H1 (cell line): ENCODE results near the gene CDPF1. TPM values are rescaled to one million over a fixed set of nuclear protein-coding genes. Genes with fewer than 3 reads are reported as not detected.

Source experiments
- CTCF ChIA-PET: fragments of 300-600 bp; sonication (Branson Sonifier 250); formaldehyde crosslinking; loops from one replicate; lab custom pipeline; 2021; ENCODE audit not compliant: partially characterized antibody; lab: Charles Lee
- POLR2A ChIA-PET: fragments of 300-600 bp; sonication (Branson Sonifier 250); formaldehyde crosslinking; loops from one replicate; lab custom pipeline; 2021; ENCODE audit warnings: inconsistent platforms; ENCODE audit not compliant: partially characterized antibody; lab: Charles Lee
- DNase-seq, 2 experiments: peaks; one replicate each; pipeline versions ENCODE4 v3.0.0 to v3.0.0-alpha.2; 2010 to 2022; ENCODE audit warnings: low spot score in 2 of 2, low read depth in 1 of 2, mixed read lengths in 1 of 2
- FAIRE-seq: peaks from 2 replicates; lab custom pipeline; 2011; peaks lifted over from hg19 to GRCh38; lab: Jason Lieb, UNC
- H2AFZ ChIP-seq: 2 replicates; pipeline ENCODE4 v1.8.1; 2012; ENCODE audit warnings: low read length, inconsistent platforms
- H2AK5ac ChIP-seq: 2 replicates; pipeline ENCODE4 v1.6.1; 2013; ENCODE audit warnings: low read depth, low read length
- H2BK120ac ChIP-seq: replicated peaks from 2 replicates; pipeline ENCODE3; 2013; ENCODE audit warnings: low read depth, low read length, inconsistent platforms
- H2BK12ac ChIP-seq: 2 replicates; pipeline ENCODE4 v1.6.1; 2013; ENCODE audit warnings: low read depth, low read length
- H2BK15ac ChIP-seq: 2 replicates; pipeline ENCODE4 v1.6.1; 2013; ENCODE audit warnings: low read length
- H2BK20ac ChIP-seq: 2 replicates; pipeline ENCODE4 v1.6.1; 2013; ENCODE audit warnings: low read length
- H2BK5ac ChIP-seq: 2 replicates; pipeline ENCODE4 v1.6.1; 2013; ENCODE audit warnings: low read depth, low read length
- H3K14ac ChIP-seq: 2 replicates; pipeline ENCODE4 v1.6.1; 2013; ENCODE audit warnings: inconsistent platforms; ENCODE audit not compliant: insufficient read length
- H3K18ac ChIP-seq: 2 replicates; pipeline ENCODE4 v1.6.1; 2013; ENCODE audit warnings: low read length; ENCODE audit errors: extremely low read depth
- H3K23ac ChIP-seq: 2 replicates; pipeline ENCODE4 v1.6.1; 2013; ENCODE audit warnings: inconsistent platforms; ENCODE audit not compliant: insufficient read length
- H3K23me2 ChIP-seq: 2 replicates; pipeline ENCODE4 v1.6.1; 2013; ENCODE audit warnings: low read depth, low read length
- H3K27ac ChIP-seq: 2 replicates; pipeline ENCODE4 v1.6.1; 2011; ENCODE audit warnings: low read depth, low read length, inconsistent platforms
- H3K27me3 ChIP-seq, 4 experiments: replicated peaks in 1 of 4; 1 replicate in 1 of 4; 2 replicates in 3 of 4; pipeline versions ENCODE4 v1.6.1 to v1.8.1; 2011 to 2013; ENCODE audit warnings: low read length in 3 of 4, mild to moderate bottlenecking in 3 of 4, inconsistent platforms in 2 of 4, mixed read lengths in 2 of 4, moderate library complexity in 1 of 4; ENCODE audit not compliant: control insufficient read depth in 3 of 4, insufficient read depth in 3 of 4; ENCODE audit errors: extremely low read depth in 1 of 4
- H3K36me3 ChIP-seq, 4 experiments: 2 replicates each; pipeline versions ENCODE4 v1.6.1 to v1.8.1; 2011 to 2013; ENCODE audit warnings: mild to moderate bottlenecking in 4 of 4, low read length in 3 of 4, moderate library complexity in 2 of 4, control low read depth in 1 of 4, inconsistent platforms in 1 of 4; ENCODE audit not compliant: insufficient read depth in 4 of 4, control insufficient read depth in 2 of 4
- H3K4ac ChIP-seq: replicated peaks from 2 replicates; pipeline ENCODE3; 2013; ENCODE audit warnings: low read length, low read depth, mixed read lengths, inconsistent platforms; ENCODE audit not compliant: insufficient read length
- H3K4me1 ChIP-seq, 4 experiments: replicated peaks in 1 of 4; 1 replicate in 1 of 4; 2 replicates in 3 of 4; pipeline versions ENCODE4 v1.6.1 to v1.8.1; 2011 to 2013; ENCODE audit warnings: low read length in 3 of 4, inconsistent platforms in 2 of 4, mixed read lengths in 1 of 4; ENCODE audit not compliant: insufficient read depth in 4 of 4, control insufficient read depth in 3 of 4
- H3K4me2 ChIP-seq, 2 experiments: 2 replicates each; pipeline versions ENCODE4 v1.6.1 to v1.8.1; 2011 to 2013; ENCODE audit warnings: low read depth in 2 of 2, low read length in 2 of 2, control low read depth in 1 of 2, inconsistent platforms in 1 of 2, mild to moderate bottlenecking in 1 of 2; ENCODE audit not compliant: insufficient read depth in 1 of 2
- H3K4me3 ChIP-seq, 4 experiments: fragments of 200-600, 300-600 bp in 1 of 4; sonication (generic), shearing (Covaris generic), sonication (Bioruptor Twin) in 1 of 4; 2 replicates each; pipeline versions ENCODE4 v1.5.1 to v1.8.1; 2011 to 2016; ENCODE audit warnings: low read length in 4 of 4, low read depth in 3 of 4, control low read depth in 2 of 4, inconsistent platforms in 2 of 4, mild to moderate bottlenecking in 2 of 4, mixed read lengths in 1 of 4, moderate library complexity in 1 of 4; ENCODE audit not compliant: insufficient read depth in 2 of 4; ENCODE audit errors: extremely low read depth in 1 of 4
- H3K56ac ChIP-seq: replicated peaks from 2 replicates; pipeline ENCODE3; 2013; ENCODE audit warnings: low read depth, mild to moderate bottlenecking, mixed read lengths, low read length, inconsistent platforms; ENCODE audit not compliant: insufficient read length
- H3K79me1 ChIP-seq: 2 replicates; pipeline ENCODE4 v1.6.1; 2013; ENCODE audit warnings: low read depth, low read length, control low read depth
- H3K79me2 ChIP-seq, 2 experiments: 2 replicates each; pipeline versions ENCODE4 v1.6.1 to v1.8.1; 2012 to 2013; ENCODE audit warnings: low read length in 2 of 2, mild to moderate bottlenecking in 2 of 2, inconsistent platforms in 1 of 2; ENCODE audit not compliant: insufficient read depth in 2 of 2, control insufficient read depth in 1 of 2
- H3K9ac ChIP-seq, 4 experiments: replicated peaks in 1 of 4; 1 replicate in 1 of 4; 2 replicates in 3 of 4; pipeline versions ENCODE4 v1.6.1 to v1.8.1; 2011 to 2013; ENCODE audit warnings: low read depth in 3 of 4, low read length in 3 of 4, control low read depth in 2 of 4, mild to moderate bottlenecking in 2 of 4, moderate library complexity in 2 of 4, inconsistent platforms in 1 of 4; ENCODE audit errors: extremely low read depth in 1 of 4
- H3K9me3 ChIP-seq, 2 experiments: 2 replicates each; pipeline versions ENCODE4 v1.6.1 to v1.8.1; 2012 to 2013; ENCODE audit warnings: mild to moderate bottlenecking in 2 of 2, moderate library complexity in 2 of 2, control low read depth in 1 of 2, inconsistent platforms in 1 of 2, low read depth in 1 of 2, low read length in 1 of 2, mixed read lengths in 1 of 2; ENCODE audit not compliant: insufficient read depth in 2 of 2
- H4K20me1 ChIP-seq, 2 experiments: replicated peaks in 1 of 2; 2 replicates each; pipeline versions ENCODE3 to v1.8.1; 2011 to 2013; ENCODE audit warnings: inconsistent platforms in 2 of 2, low read length in 2 of 2, mild to moderate bottlenecking in 1 of 2; ENCODE audit not compliant: insufficient read depth in 2 of 2, control insufficient read depth in 1 of 2
- H4K5ac ChIP-seq: 2 replicates; pipeline ENCODE4 v1.6.1; 2013; ENCODE audit warnings: low read length, low read depth, mixed read lengths, inconsistent platforms; ENCODE audit not compliant: insufficient read length
- H4K8ac ChIP-seq: 2 replicates; pipeline ENCODE4 v1.8.0; 2013; ENCODE audit warnings: mild to moderate bottlenecking, moderate library complexity, low read length, inconsistent platforms; ENCODE audit not compliant: insufficient read depth; ENCODE audit errors: extremely low read depth
- H4K91ac ChIP-seq: replicated peaks from 2 replicates; pipeline ENCODE3; 2013; ENCODE audit warnings: low read length, mixed read lengths, inconsistent platforms; ENCODE audit not compliant: insufficient read length
- BCL11A ChIP-seq, 2 experiments: IDR thresholded peaks; one replicate each; pipeline ENCODE4 v1.6.1; 2011; ENCODE audit warnings: low read depth in 2 of 2, low read length in 2 of 2, mild to moderate bottlenecking in 2 of 2
- CBX5 ChIP-seq: fragments of 300-800, 300-1000 bp; sonication (generic); IDR thresholded peaks from 2 replicates; pipeline ENCODE4 v1.7.1; 2016; ENCODE audit warnings: antibody characterized with exemption, low read length, low read depth
- EZH2 ChIP-seq: fragments of 200-600 bp; sonication (generic); IDR thresholded peaks from 2 replicates; pipeline ENCODE4 v1.7.1; 2012; ENCODE audit warnings: low read depth, mild to moderate bottlenecking, moderate library complexity, low read length, inconsistent platforms; ENCODE audit not compliant: severe bottlenecking
- JUN ChIP-seq: IDR thresholded peaks from 2 replicates; pipeline ENCODE4 v1.6.1; 2011; ENCODE audit warnings: low read depth, mild to moderate bottlenecking, improper control_type of control experiment, low read length
- KDM4A ChIP-seq: IDR thresholded peaks from one replicate; pipeline ENCODE4 v1.7.1; 2012; ENCODE audit warnings: low read depth, mild to moderate bottlenecking, moderate library complexity, low read length, inconsistent platforms; ENCODE audit not compliant: severe bottlenecking
- KDM5A ChIP-seq: fragments of 200-600 bp; IDR thresholded peaks from 2 replicates; pipeline ENCODE4 v1.7.1; 2012; ENCODE audit warnings: mild to moderate bottlenecking, low read length, inconsistent platforms, mixed read lengths
- RAD21 ChIP-seq, 2 experiments: IDR thresholded peaks in 1 of 2; conservative IDR thresholded peaks in 1 of 2; 2 replicates each; pipeline ENCODE4 v1.6.1; 2011; ENCODE audit warnings: low read depth in 2 of 2, low read length in 2 of 2, improper control_type of control experiment in 1 of 2, inconsistent platforms in 1 of 2, mild to moderate bottlenecking in 1 of 2, moderate library complexity in 1 of 2
- SIRT6 ChIP-seq: IDR thresholded peaks from one replicate; pipeline ENCODE4 v1.7.1; 2012; ENCODE audit warnings: low read length, inconsistent platforms
- USF2 ChIP-seq: IDR thresholded peaks from 2 replicates; pipeline ENCODE4 v1.6.1; 2011; ENCODE audit warnings: low read length, improper control_type of control experiment
- WGBS, 2 experiments: shearing (Covaris generic) in 1 of 2; methylation state at CpG; one replicate each; pipeline versions ENCODE4 v1.1.6 to v1.1.7; 2013 to 2015; ENCODE audit warnings: low lambda C conversion rate in 2 of 2, mixed read lengths in 2 of 2, inconsistent platforms in 1 of 2, low coverage in 1 of 2, missing lambda C conversion rate in 1 of 2; ENCODE audit not compliant: insufficient replicate concordance in 2 of 2, insufficient coverage in 1 of 2, insufficient read length in 1 of 2; ENCODE audit errors: extremely low coverage in 1 of 2, missing lambda C conversion rate in 1 of 2; 5-methylcytosine and 5-hydroxymethylcytosine counted together
- polyA plus RNA-seq, 7 experiments: library from polyadenylated mRNA; depleted of rRNA in 3 of 7; stranded (reverse) in 5 of 7; unstranded in 2 of 7; fragments of >200 nt in 5 of 7; fragments of 200-250 nt in 2 of 7; gene quantifications; 1 replicate in 5 of 7; 2 replicates in 1 of 7; 4 replicates in 1 of 7; pipeline versions ENCODE4 v1.2.1 to v1.2.3, GENCODE V29; 2011 to 2013; ENCODE audit warnings: missing spikeins in 2 of 7, mixed read lengths in 2 of 7
- total RNA-seq: library from RNA; stranded (reverse); fragmentation: NEBNext Ultra II Directional; extraction: Animal tissue kit (Norgen Biotek cat#: 25700); gene quantifications from 2 replicates; pipeline ENCODE4 v1.2.1, GENCODE V29; 2021

Gene CDPF1
- total and polyA plus RNA-seq, 2 of the 8 experiments (the other 6 are each of a cell fraction or from before 2014, with no cell fraction given) = 9.7 to 13.7 TPM

GRCh38 chr22:46219636-46220035 is 30.5 kb downstream of the CDPF1 start:
- FAIRE-seq = no peak
- no peaks in the 10 kb centered on the region for H3K79me2 ChIP-seq
- no peak overlapping the region for H3K9ac ChIP-seq
- POLR2A ChIA-PET = no interaction called here
- no peak overlapping the region for H3K14ac ChIP-seq
- H2BK15ac ChIP-seq = no peak overlapping the region
- no peaks in the 10 kb centered on the region; the same call in 1 of the 2 replicates for H3K79me1 ChIP-seq
- no peak overlapping the region for H2AFZ ChIP-seq
- H3K18ac ChIP-seq = no peak overlapping the region
- no peaks in the 10 kb centered on the region for H3K9me3 ChIP-seq
- H3K4me2 ChIP-seq = no peak overlapping the region
- H2BK20ac ChIP-seq = no peak overlapping the region
- no peak overlapping the region for H4K5ac ChIP-seq
- H3K27me3 ChIP-seq = no peaks in the 10 kb centered on the region
- H3K27ac ChIP-seq = no peak overlapping the region
- no peak overlapping the region for H3K4me3 ChIP-seq
- TF ChIP-seq BCL11A (IDR thresholded peaks at IDR 0.05; ENCODE audit: low read depth in 2 of 2, low read length in 2 of 2) = no peak
- no peak for TF ChIP-seq SIRT6
- no peak for TF ChIP-seq CBX5
- no peak for TF ChIP-seq KDM4A
- TF ChIP-seq KDM5A = no peak
- TF ChIP-seq RAD21 (IDR thresholded peaks at IDR 0.05 in 1 of 2, conservative IDR thresholded peaks at IDR 0.05 in 1 of 2; ENCODE audit: low read depth in 2 of 2, low read length in 2 of 2) = no peak
- no peak for TF ChIP-seq JUN
- TF ChIP-seq EZH2 = no peak
- TF ChIP-seq USF2 = no peak
- no peak overlapping the region for H4K91ac ChIP-seq
- no peak overlapping the region for H2BK120ac ChIP-seq
- 86% methylated on average over 10 of the region's 10 CpGs; no CpG with 5 or more reads in 1 of the 2 experiments for WGBS, 2 experiments
- H3K56ac ChIP-seq = no peak overlapping the region
- no peak overlapping the region for H2BK5ac ChIP-seq
- H2AK5ac ChIP-seq = no peak overlapping the region
- no peak for DNase-seq
- no peaks in the 10 kb centered on the region for H3K36me3 ChIP-seq
- CTCF ChIA-PET = no interaction called here
- no peak overlapping the region for H2BK12ac ChIP-seq
- no peaks in the 10 kb centered on the region for H4K20me1 ChIP-seq
- no peak overlapping the region for H4K8ac ChIP-seq
- H3K23me2 ChIP-seq = no peaks in the 10 kb centered on the region
- H3K4me1 ChIP-seq = no peaks in the 10 kb centered on the region
- H3K4ac ChIP-seq = no peak overlapping the region
- H3K23ac ChIP-seq = no peak overlapping the region
